Measurements from ENCODE around the gene CDH5. TPM values are rescaled to one million over a fixed set of nuclear protein-coding genes. Genes with fewer than 3 reads are reported as not detected.

The CDH5 gene
- total and polyA plus RNA-seq, 2 of the 4 experiments (the other 2 are of a cell fraction), result not detected

GRCh38 chr16:66385415-66385814, 18.9 kb downstream of the CDH5 start:
- H2AK5ac ChIP-seq (ENCODE audit: low read depth, low read length), result no peak overlapping the region

More at GRCh38 chr16:66385415-66385814, 18.9 kb downstream of the CDH5 start:
- CTCF ChIA-PET, result no interaction called here
- H2BK15ac ChIP-seq (ENCODE audit: low read depth, low read length), result no peak overlapping the region
- ATAC-seq (ENCODE audit: low read depth), result no peak
- peaks cover 10% of the 10 kb centered on the region for H3K4me1 ChIP-seq (ENCODE audit: control insufficient read depth, insufficient read depth, low read length)
- peaks cover 14% of the 10 kb centered on the region for H3K27me3 ChIP-seq (ENCODE audit: control insufficient read depth, insufficient read depth, low read length)
- no peak overlapping the region for H3K27ac ChIP-seq (ENCODE audit: insufficient read depth, low read length)
- no peak overlapping the region for H2BK20ac ChIP-seq (ENCODE audit: low read depth, low read length)
- no peak overlapping the region for H4K5ac ChIP-seq (ENCODE audit: low read depth, low read length)
- no peaks in the 10 kb centered on the region for H4K20me1 ChIP-seq (ENCODE audit: insufficient read depth, low read length)
- no peaks in the 10 kb centered on the region for H3K36me3 ChIP-seq (ENCODE audit: control insufficient read depth, insufficient read depth, low read length)
- no peaks in the 10 kb centered on the region for H3K79me1 ChIP-seq (ENCODE audit: low read depth in 1 of 2, low read length in 2 of 2)
- POLR2A ChIA-PET (ENCODE audit: unreplicated experiment), result no interaction called here
- no peak overlapping the region for H2BK120ac ChIP-seq (ENCODE audit: low read depth, low read length)
- intact Hi-C loops (cut with micrococcal nuclease), result no loop called here
- H3K4ac ChIP-seq (ENCODE audit: low read depth, low read length), result no peak overlapping the region
- no peak overlapping the region for H3K14ac ChIP-seq (replicated peaks; ENCODE audit: low read depth, low read length)
- H3K9ac ChIP-seq (ENCODE audit: low read depth, low read length), result no peak overlapping the region
- H3K4me3 ChIP-seq (ENCODE audit: insufficient read depth, low read depth, low read length), result no peak overlapping the region
- H3K9me3 ChIP-seq (ENCODE audit: control insufficient read depth, insufficient read depth, low read length), result no peaks in the 10 kb centered on the region
- no peak for DNase-seq
- no peak overlapping the region for H4K8ac ChIP-seq (ENCODE audit: low read depth in 2 of 2, low read length in 2 of 2)
- no peak overlapping the region for H2BK5ac ChIP-seq (ENCODE audit: low read depth, low read length, poor library complexity, severe bottlenecking)
- H3K23ac ChIP-seq (ENCODE audit: low read depth, low read length), result no peak overlapping the region
- H4K91ac ChIP-seq (ENCODE audit: insufficient read depth, low read depth, low read length), result no peak overlapping the region
- 33% methylated on average over 2 of the region's 4 CpGs; no CpG with 5 or more reads in 1 of the 2 experiments for WGBS, 2 experiments (ENCODE audit: extremely low coverage in 2 of 2, insufficient read length in 1 of 2)
- no peak overlapping the region for H3K4me2 ChIP-seq (ENCODE audit: low read depth, low read length)
- dilution Hi-C loops (cut with HindIII; ENCODE audit: low sequenced_read_pairs, unreplicated experiment), result no loop called here
- peaks cover 9% of the 10 kb centered on the region for H3K9me1 ChIP-seq (ENCODE audit: insufficient read depth, low read length)
- no peak overlapping the region for H2AK9ac ChIP-seq (replicated peaks; ENCODE audit: low read depth, low read length, poor library complexity)
- no TSS peak for BruUV-seq (replicated peaks)
- H3K56ac ChIP-seq (ENCODE audit: extremely low read depth, insufficient read depth, low read length), result no peak overlapping the region
- no peak for TF ChIP-seq RCOR1 (IDR thresholded peaks at IDR 0.05; ENCODE audit: insufficient replicate concordance, low read length)
- no peak for TF ChIP-seq NFE2L2 (IDR thresholded peaks at IDR 0.05; ENCODE audit: low read depth, low read length)
- no peak for TF ChIP-seq RAD21 (IDR thresholded peaks at IDR 0.05; ENCODE audit: low read length)
- no peak for TF ChIP-seq MAFK (IDR thresholded peaks at IDR 0.05; ENCODE audit: low read depth, low read length)
- TF ChIP-seq, protein P1, sequence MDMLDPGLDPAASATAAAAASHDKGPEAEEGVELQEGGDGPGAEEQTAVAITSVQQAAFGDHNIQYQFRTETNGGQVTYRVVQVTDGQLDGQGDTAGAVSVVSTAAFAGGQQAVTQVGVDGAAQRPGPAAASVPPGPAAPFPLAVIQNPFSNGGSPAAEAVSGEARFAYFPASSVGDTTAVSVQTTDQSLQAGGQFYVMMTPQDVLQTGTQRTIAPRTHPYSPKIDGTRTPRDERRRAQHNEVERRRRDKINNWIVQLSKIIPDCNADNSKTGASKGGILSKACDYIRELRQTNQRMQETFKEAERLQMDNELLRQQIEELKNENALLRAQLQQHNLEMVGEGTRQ (IDR thresholded peaks at IDR 0.05; ENCODE audit: low read depth, low read length), result no peak
- TF ChIP-seq RFX5 (IDR thresholded peaks at IDR 0.05; ENCODE audit: low read depth, low read length), result no peak
- TF ChIP-seq MAZ (IDR thresholded peaks at IDR 0.05; ENCODE audit: borderline replicate concordance, low read depth, low read length), result no peak
- no peak for TF ChIP-seq BHLHE40 (IDR thresholded peaks at IDR 0.05; ENCODE audit: low read depth, low read length)
- no peak for TF ChIP-seq MXI1 (IDR thresholded peaks at IDR 0.05; ENCODE audit: borderline replicate concordance, low read depth, low read length)
- no peak for TF ChIP-seq ELK1 (IDR thresholded peaks at IDR 0.05; ENCODE audit: borderline replicate concordance, low read depth, low read length)
- TF ChIP-seq, protein P2, sequence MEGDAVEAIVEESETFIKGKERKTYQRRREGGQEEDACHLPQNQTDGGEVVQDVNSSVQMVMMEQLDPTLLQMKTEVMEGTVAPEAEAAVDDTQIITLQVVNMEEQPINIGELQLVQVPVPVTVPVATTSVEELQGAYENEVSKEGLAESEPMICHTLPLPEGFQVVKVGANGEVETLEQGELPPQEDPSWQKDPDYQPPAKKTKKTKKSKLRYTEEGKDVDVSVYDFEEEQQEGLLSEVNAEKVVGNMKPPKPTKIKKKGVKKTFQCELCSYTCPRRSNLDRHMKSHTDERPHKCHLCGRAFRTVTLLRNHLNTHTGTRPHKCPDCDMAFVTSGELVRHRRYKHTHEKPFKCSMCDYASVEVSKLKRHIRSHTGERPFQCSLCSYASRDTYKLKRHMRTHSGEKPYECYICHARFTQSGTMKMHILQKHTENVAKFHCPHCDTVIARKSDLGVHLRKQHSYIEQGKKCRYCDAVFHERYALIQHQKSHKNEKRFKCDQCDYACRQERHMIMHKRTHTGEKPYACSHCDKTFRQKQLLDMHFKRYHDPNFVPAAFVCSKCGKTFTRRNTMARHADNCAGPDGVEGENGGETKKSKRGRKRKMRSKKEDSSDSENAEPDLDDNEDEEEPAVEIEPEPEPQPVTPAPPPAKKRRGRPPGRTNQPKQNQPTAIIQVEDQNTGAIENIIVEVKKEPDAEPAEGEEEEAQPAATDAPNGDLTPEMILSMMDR (conservative IDR thresholded peaks at IDR 0.05; ENCODE audit: low read depth, low read length), result no peak
- no peak for TF ChIP-seq FOS (IDR thresholded peaks at IDR 0.05; ENCODE audit: low read depth, low read length)
- no peak for TF ChIP-seq CEBPB (IDR thresholded peaks at IDR 0.05; ENCODE audit: low read depth, low read length)
- TF ChIP-seq SMC3 (IDR thresholded peaks at IDR 0.05; ENCODE audit: low read depth, low read length), result no peak
- TF ChIP-seq POLR2A (IDR thresholded peaks at IDR 0.05; ENCODE audit: low read depth, low read length), result no peak
- no peak overlapping the region for H2AFZ ChIP-seq (replicated peaks; ENCODE audit: low read length, poor library complexity)
- no peak overlapping the region for H3K18ac ChIP-seq (ENCODE audit: low read depth, low read length)
- in situ Hi-C loops (cut with MboI; ENCODE audit: low sequenced_read_pairs), result no loop called here

Measured in IMR-90 (cell line).